HepG2 (cell line): ENCODE measurements around the gene C5orf47. TPM values are rescaled to one million over a fixed set of nuclear protein-coding genes. Genes with fewer than 3 reads are reported as not detected.
A peak's percentile ranks its signal among the peaks of the same experiment; 100 is the strongest.

Experiments used
- ELF3 ChIP-seq: IDR thresholded peaks from 2 replicates; pipeline ENCODE4 v1.6.1; 2016; ENCODE audit warnings: missing genetic modification reagents, missing compliant biosample characterization
- FLYWCH1 ChIP-seq: sonication (generic); formaldehyde crosslinking; IDR thresholded peaks from 2 replicates; pipeline ENCODE4 v1.8.1; 2023; ENCODE audit warnings: mild to moderate bottlenecking, missing genetic modification reagents
- FOXP1 ChIP-seq, 2 experiments: fragments of 450-650 bp in 1 of 2; IDR thresholded peaks; 2 replicates each; pipeline ENCODE4 v1.6.1; 2017 to 2018; ENCODE audit warnings: antibody characterized with exemption in 1 of 2
- MATR3 ChIP-seq: sonication (generic); formaldehyde crosslinking; IDR thresholded peaks from 2 replicates; pipeline ENCODE4 v1.4.0; 2020; ENCODE audit warnings: missing genetic modification reagents
- NFKB2 ChIP-seq: sonication (generic); formaldehyde crosslinking; IDR thresholded peaks from 2 replicates; pipeline ENCODE4 v1.4.0; 2020; ENCODE audit warnings: missing genetic modification reagents, borderline replicate concordance
- NFKBIZ ChIP-seq: IDR thresholded peaks from 2 replicates; pipeline ENCODE4 v1.6.1; 2018; ENCODE audit warnings: missing genetic modification reagents, missing compliant biosample characterization
- PCBP1 ChIP-seq: fragments of 200-400 bp; formaldehyde crosslinking; IDR thresholded peaks from 2 replicates; pipeline ENCODE4 v1.6.1; 2017; ENCODE audit warnings: mild to moderate bottlenecking, low read depth, low read length, borderline replicate concordance
- RNF2 ChIP-seq: fragments of 450-650 bp; conservative IDR thresholded peaks from 2 replicates; pipeline ENCODE4 v1.6.1; 2016; ENCODE audit warnings: low read depth
- TCF12 ChIP-seq, 2 experiments: fragments of 450-650 bp in 1 of 2; sonication (generic) in 1 of 2; formaldehyde crosslinking in 1 of 2; IDR thresholded peaks; 2 replicates each; pipeline versions ENCODE4 v1.6.1 to v1.8.0; 2017 to 2022; ENCODE audit warnings: antibody characterized with exemption in 1 of 2, mild to moderate bottlenecking in 1 of 2, missing genetic modification reagents in 1 of 2, moderate library complexity in 1 of 2
- THYN1 ChIP-seq: sonication (generic); formaldehyde crosslinking; IDR thresholded peaks from 2 replicates; pipeline ENCODE4 v1.8.1; 2023; ENCODE audit warnings: low read depth, mild to moderate bottlenecking, moderate library complexity, missing genetic modification reagents, borderline replicate concordance
- ZBTB7A ChIP-seq: sonication (generic); formaldehyde crosslinking; IDR thresholded peaks from 2 replicates; pipeline ENCODE4 v1.8.0; 2022; ENCODE audit warnings: mild to moderate bottlenecking, missing genetic modification reagents
- ZFP36L1 ChIP-seq: sonication (generic); formaldehyde crosslinking; IDR thresholded peaks from 2 replicates; pipeline ENCODE4 v1.8.0; 2022; ENCODE audit warnings: mild to moderate bottlenecking, missing genetic modification reagents, moderate library complexity
- ZNF274 ChIP-seq: sonication (generic); formaldehyde crosslinking; IDR thresholded peaks from 2 replicates; pipeline ENCODE4 v1.5.1; 2020; ENCODE audit warnings: mild to moderate bottlenecking, missing genetic modification reagents
- ZNF7 ChIP-seq: IDR thresholded peaks from 2 replicates; pipeline ENCODE4 v1.6.1; 2016; ENCODE audit warnings: missing biosample characterization, missing genetic modification reagents
- ZNF768 ChIP-seq: sonication (generic); formaldehyde crosslinking; IDR thresholded peaks from 2 replicates; pipeline ENCODE4 v1.4.0; 2020; ENCODE audit warnings: missing genetic modification reagents
- polyA plus RNA-seq, 8 experiments: library from polyadenylated mRNA; depleted of rRNA in 3 of 8; stranded (reverse) in 7 of 8; unstranded in 1 of 8; fragments of >200 nt; fragmentation: Illumina TruSeq in 4 of 8; extraction: Trizol in 4 of 8; gene quantifications; 2 replicates each; pipeline versions ENCODE4 v1.2.1 to v1.2.3, GENCODE V29; 2011 to 2016; ENCODE audit warnings: low read depth in 4 of 8, missing spikeins in 1 of 8, mixed read lengths in 1 of 8; ENCODE audit not compliant: insufficient read depth in 1 of 8
- total RNA-seq, 5 experiments: library from RNA; depleted of rRNA; stranded (reverse); fragments of >200 nt; fragmentation: Illumina TruSeq; extraction: Trizol; gene quantifications; 2 replicates each; pipeline ENCODE4 v1.2.3, GENCODE V29; 2016; ENCODE audit warnings: low read depth in 1 of 5
- TF ChIP-seq, protein P1 (sequence below): sonication (generic); formaldehyde crosslinking; IDR thresholded peaks from 2 replicates; pipeline ENCODE4 v1.4.0; 2020; ENCODE audit warnings: missing genetic modification reagents, borderline replicate concordance
- TF ChIP-seq, protein P2 (sequence below): fragments of 450-650 bp; IDR thresholded peaks from 2 replicates; pipeline ENCODE4 v1.6.1; 2017
- TF ChIP-seq, protein P3 (sequence below): fragments of 450-650 bp; IDR thresholded peaks from 2 replicates; pipeline ENCODE4 v1.6.1; 2016
- TF ChIP-seq, protein P4 (sequence below): sonication (generic); formaldehyde crosslinking; conservative IDR thresholded peaks from 2 replicates; pipeline ENCODE4 v1.4.0; 2020; ENCODE audit warnings: mild to moderate bottlenecking, missing genetic modification reagents, moderate library complexity
- TF ChIP-seq, protein P5 (sequence below): sonication (generic); formaldehyde crosslinking; IDR thresholded peaks from 2 replicates; pipeline ENCODE4 v1.9.0; 2021; ENCODE audit warnings: missing genetic modification reagents, mild to moderate bottlenecking, borderline replicate concordance

C5orf47 gene
- total and polyA plus RNA-seq, 2 of the 13 experiments (the other 11 are each of a cell fraction or from before 2014, with no cell fraction given), result not detected

DNA sequence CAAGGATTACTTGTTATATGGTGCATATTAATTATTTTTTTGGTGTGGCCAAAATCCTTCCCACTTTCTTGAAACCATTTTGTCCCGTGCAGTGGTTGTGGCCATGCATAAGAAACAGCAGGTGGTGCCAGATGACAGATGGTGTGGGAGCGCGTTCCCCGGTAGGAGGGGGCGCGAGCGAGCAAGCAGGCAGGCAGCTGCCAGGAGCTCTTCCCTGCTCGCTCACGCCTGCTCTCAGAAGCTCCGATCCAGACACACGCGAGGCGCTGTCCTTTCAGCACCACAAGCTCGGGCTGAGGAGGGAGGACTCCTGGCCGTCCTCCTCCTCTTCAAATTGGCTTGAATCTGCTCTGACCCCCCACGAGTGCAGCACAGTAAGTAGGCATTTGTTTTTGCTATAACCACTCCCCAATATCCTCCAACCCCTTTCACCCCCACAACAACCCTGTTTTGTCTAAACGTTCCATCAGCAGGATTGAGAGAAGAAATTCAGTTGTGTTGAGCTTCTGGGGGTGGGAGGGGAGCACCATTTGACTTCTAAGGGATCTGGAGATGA lies 56.6 kb downstream of the C5orf47 start, which contains the start of gene NSG2 (continued):
- TF ChIP-seq PCBP1 (no peak), ZNF274 (CRISPR knock-in tag) (peak; percentile 75), NFKBIZ (CRISPR knock-in tag) (no peak), ZNF7 (CRISPR knock-in tag) (no peak), NFKB2 (peak; percentile 79; the same call in 1 of the 2 replicates), FOXP1 (IDR thresholded peaks at IDR 0.05) (no peak), FOXP1 (CRISPR knock-in tag; IDR thresholded peaks at IDR 0.05) (no peak), ZBTB7A (CRISPR knock-in tag) (no peak), ZFP36L1 (CRISPR knock-in tag) (no peak), ELF3 (CRISPR knock-in tag) (peak; percentile 62), FLYWCH1 (CRISPR knock-in tag) (no peak), ZNF768 (CRISPR knock-in tag) (peak; percentile 48; the same call in 1 of the 2 replicates), RNF2 (0 out of 2 replicates have a peak, but pooled peaks have one; percentile 42), THYN1 (no peak), MATR3 (CRISPR knock-in tag) (no peak), TCF12 (IDR thresholded peaks at IDR 0.05) (no peak), TCF12 (CRISPR knock-in tag; IDR thresholded peaks at IDR 0.05) (no peak)
- TF ChIP-seq, protein P1, sequence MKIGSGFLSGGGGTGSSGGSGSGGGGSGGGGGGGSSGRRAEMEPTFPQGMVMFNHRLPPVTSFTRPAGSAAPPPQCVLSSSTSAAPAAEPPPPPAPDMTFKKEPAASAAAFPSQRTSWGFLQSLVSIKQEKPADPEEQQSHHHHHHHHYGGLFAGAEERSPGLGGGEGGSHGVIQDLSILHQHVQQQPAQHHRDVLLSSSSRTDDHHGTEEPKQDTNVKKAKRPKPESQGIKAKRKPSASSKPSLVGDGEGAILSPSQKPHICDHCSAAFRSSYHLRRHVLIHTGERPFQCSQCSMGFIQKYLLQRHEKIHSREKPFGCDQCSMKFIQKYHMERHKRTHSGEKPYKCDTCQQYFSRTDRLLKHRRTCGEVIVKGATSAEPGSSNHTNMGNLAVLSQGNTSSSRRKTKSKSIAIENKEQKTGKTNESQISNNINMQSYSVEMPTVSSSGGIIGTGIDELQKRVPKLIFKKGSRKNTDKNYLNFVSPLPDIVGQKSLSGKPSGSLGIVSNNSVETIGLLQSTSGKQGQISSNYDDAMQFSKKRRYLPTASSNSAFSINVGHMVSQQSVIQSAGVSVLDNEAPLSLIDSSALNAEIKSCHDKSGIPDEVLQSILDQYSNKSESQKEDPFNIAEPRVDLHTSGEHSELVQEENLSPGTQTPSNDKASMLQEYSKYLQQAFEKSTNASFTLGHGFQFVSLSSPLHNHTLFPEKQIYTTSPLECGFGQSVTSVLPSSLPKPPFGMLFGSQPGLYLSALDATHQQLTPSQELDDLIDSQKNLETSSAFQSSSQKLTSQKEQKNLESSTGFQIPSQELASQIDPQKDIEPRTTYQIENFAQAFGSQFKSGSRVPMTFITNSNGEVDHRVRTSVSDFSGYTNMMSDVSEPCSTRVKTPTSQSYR (CRISPR knock-in tag), result peak; percentile 42; the same call in 1 of the 2 replicates
- TF ChIP-seq, protein P2, sequence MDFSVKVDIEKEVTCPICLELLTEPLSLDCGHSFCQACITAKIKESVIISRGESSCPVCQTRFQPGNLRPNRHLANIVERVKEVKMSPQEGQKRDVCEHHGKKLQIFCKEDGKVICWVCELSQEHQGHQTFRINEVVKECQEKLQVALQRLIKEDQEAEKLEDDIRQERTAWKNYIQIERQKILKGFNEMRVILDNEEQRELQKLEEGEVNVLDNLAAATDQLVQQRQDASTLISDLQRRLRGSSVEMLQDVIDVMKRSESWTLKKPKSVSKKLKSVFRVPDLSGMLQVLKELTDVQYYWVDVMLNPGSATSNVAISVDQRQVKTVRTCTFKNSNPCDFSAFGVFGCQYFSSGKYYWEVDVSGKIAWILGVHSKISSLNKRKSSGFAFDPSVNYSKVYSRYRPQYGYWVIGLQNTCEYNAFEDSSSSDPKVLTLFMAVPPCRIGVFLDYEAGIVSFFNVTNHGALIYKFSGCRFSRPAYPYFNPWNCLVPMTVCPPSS, result no peak
- TF ChIP-seq, protein P3, sequence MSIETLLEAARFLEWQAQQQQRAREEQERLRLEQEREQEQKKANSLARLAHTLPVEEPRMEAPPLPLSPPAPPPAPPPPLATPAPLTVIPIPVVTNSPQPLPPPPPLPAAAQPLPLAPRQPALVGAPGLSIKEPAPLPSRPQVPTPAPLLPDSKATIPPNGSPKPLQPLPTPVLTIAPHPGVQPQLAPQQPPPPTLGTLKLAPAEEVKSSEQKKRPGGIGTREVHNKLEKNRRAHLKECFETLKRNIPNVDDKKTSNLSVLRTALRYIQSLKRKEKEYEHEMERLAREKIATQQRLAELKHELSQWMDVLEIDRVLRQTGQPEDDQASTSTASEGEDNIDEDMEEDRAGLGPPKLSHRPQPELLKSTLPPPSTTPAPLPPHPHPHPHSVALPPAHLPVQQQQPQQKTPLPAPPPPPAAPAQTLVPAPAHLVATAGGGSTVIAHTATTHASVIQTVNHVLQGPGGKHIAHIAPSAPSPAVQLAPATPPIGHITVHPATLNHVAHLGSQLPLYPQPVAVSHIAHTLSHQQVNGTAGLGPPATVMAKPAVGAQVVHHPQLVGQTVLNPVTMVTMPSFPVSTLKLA, result 0 out of 2 replicates have a peak, but pooled peaks have one; percentile 33
- TF ChIP-seq, protein P4, sequence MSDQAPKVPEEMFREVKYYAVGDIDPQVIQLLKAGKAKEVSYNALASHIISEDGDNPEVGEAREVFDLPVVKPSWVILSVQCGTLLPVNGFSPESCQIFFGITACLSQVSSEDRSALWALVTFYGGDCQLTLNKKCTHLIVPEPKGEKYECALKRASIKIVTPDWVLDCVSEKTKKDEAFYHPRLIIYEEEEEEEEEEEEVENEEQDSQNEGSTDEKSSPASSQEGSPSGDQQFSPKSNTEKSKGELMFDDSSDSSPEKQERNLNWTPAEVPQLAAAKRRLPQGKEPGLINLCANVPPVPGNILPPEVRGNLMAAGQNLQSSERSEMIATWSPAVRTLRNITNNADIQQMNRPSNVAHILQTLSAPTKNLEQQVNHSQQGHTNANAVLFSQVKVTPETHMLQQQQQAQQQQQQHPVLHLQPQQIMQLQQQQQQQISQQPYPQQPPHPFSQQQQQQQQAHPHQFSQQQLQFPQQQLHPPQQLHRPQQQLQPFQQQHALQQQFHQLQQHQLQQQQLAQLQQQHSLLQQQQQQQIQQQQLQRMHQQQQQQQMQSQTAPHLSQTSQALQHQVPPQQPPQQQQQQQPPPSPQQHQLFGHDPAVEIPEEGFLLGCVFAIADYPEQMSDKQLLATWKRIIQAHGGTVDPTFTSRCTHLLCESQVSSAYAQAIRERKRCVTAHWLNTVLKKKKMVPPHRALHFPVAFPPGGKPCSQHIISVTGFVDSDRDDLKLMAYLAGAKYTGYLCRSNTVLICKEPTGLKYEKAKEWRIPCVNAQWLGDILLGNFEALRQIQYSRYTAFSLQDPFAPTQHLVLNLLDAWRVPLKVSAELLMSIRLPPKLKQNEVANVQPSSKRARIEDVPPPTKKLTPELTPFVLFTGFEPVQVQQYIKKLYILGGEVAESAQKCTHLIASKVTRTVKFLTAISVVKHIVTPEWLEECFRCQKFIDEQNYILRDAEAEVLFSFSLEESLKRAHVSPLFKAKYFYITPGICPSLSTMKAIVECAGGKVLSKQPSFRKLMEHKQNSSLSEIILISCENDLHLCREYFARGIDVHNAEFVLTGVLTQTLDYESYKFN (CRISPR knock-in tag), result no peak
- TF ChIP-seq, protein P5, sequence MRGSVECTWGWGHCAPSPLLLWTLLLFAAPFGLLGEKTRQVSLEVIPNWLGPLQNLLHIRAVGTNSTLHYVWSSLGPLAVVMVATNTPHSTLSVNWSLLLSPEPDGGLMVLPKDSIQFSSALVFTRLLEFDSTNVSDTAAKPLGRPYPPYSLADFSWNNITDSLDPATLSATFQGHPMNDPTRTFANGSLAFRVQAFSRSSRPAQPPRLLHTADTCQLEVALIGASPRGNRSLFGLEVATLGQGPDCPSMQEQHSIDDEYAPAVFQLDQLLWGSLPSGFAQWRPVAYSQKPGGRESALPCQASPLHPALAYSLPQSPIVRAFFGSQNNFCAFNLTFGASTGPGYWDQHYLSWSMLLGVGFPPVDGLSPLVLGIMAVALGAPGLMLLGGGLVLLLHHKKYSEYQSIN, result no peak
